Measurements from ENCODE around the gene WNT7B.

The WNT7B gene

DNA sequence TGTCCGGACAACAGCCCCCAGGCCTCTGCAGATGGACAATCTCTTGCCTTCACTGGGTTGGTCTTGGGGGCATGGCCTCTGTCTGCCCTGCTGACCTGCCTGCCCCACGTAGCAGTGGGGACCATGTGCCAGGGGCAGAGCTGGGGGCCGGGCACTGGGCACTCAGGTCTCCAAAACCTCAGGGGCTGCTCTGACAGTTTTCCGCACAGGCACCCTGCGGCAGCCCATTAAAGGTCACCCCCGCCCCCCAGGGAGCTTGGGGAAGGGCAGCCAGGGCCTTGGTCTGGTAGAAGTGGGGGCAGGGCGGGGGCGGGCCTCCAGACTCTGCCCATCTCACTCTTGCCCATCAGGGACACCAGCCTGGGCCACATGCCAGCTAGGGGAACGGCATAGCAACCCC lies 49.9 kb downstream of the WNT7B start:
- Histone ChIP-seq H3K27me3 (ENCODE audit: insufficient read depth, low read depth) (peaks cover 87% of the 10 kb centered on the region), H3K79me2 (ENCODE audit: insufficient read depth, low read depth) (no peaks in the 10 kb centered on the region), H4K20me1 (ENCODE audit: insufficient read depth) (no peaks in the 10 kb centered on the region), H3K4me3 (IDR thresholded peaks at IDR 0.05; ENCODE audit: insufficient read depth, low read depth, low read length) (no peak overlapping the region), H3K4me1 (ENCODE audit: low read depth, poor library complexity, severe bottlenecking) (no peaks in the 10 kb centered on the region), H3K36me3 (ENCODE audit: insufficient read depth) (no peaks in the 10 kb centered on the region), H2AFZ (ENCODE audit: low read depth) (no peak overlapping the region), H3K4me2 (no peak overlapping the region), H3K27ac (no peak overlapping the region), H3K9ac (no peak overlapping the region)
- TF ChIP-seq CTCF (conservative IDR thresholded peaks at IDR 0.05; ENCODE audit: low read depth, low read length), result no peak

GRCh38 chr22:45926433-45926832 lies 50.5 kb downstream of the WNT7B start:
- Histone ChIP-seq H3K79me2 (ENCODE audit: insufficient read depth, low read depth) (no peaks in the 10 kb centered on the region), H4K20me1 (ENCODE audit: insufficient read depth) (no peaks in the 10 kb centered on the region), H3K9ac (no peak overlapping the region), H3K27me3 (ENCODE audit: insufficient read depth, low read depth) (peaks cover 89% of the 10 kb centered on the region), H2AFZ (ENCODE audit: low read depth) (no peak overlapping the region), H3K4me2 (no peak overlapping the region), H3K36me3 (ENCODE audit: insufficient read depth) (no peaks in the 10 kb centered on the region), H3K4me1 (ENCODE audit: low read depth, poor library complexity, severe bottlenecking) (no peaks in the 10 kb centered on the region), H3K4me3 (IDR thresholded peaks at IDR 0.05; ENCODE audit: insufficient read depth, low read depth, low read length) (no peak overlapping the region), H3K27ac (no peak overlapping the region)
- TF ChIP-seq CTCF (conservative IDR thresholded peaks at IDR 0.05; ENCODE audit: low read depth, low read length), result no peak

DNA sequence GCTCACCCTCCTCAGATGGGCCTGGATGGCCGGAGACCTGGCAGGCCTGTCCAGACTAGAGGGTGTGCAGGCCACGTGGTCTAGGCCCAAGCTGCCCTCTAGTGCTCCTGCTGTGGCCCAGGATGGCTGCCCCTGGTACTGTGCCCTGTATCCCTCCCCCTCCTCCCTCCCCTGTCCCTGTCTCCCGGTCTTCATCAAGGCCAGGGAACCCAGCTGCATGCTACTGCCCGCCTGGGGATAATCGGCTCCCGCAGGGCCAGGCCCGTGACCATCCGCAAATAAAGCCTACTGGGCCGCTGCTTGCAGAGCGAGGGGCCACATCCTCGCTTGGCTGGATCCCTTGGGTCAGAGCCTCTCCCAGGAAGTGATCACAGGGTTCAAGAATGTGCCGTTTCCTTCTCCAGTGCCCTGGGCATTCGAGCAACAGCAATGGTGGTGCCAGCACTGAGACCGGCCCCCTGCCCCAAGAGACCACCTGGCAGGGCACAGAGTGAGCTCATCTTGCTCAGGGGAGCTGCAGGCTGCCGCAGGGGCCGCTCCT lies 51.1 kb downstream of the WNT7B start:
- Histone ChIP-seq H3K9ac (no peak overlapping the region), H3K4me3 (IDR thresholded peaks at IDR 0.05; ENCODE audit: insufficient read depth, low read depth, low read length) (no peak overlapping the region), H3K27ac (no peak overlapping the region), H2AFZ (ENCODE audit: low read depth) (no peak overlapping the region), H3K79me2 (ENCODE audit: insufficient read depth, low read depth) (no peaks in the 10 kb centered on the region), H3K4me2 (no peak overlapping the region), H3K27me3 (ENCODE audit: insufficient read depth, low read depth) (peaks cover 92% of the 10 kb centered on the region), H3K4me1 (ENCODE audit: low read depth, poor library complexity, severe bottlenecking) (no peaks in the 10 kb centered on the region), H3K36me3 (ENCODE audit: insufficient read depth) (no peaks in the 10 kb centered on the region), H4K20me1 (ENCODE audit: insufficient read depth) (no peaks in the 10 kb centered on the region)
- TF ChIP-seq CTCF (conservative IDR thresholded peaks at IDR 0.05; ENCODE audit: low read depth, low read length), result no peak

DNA sequence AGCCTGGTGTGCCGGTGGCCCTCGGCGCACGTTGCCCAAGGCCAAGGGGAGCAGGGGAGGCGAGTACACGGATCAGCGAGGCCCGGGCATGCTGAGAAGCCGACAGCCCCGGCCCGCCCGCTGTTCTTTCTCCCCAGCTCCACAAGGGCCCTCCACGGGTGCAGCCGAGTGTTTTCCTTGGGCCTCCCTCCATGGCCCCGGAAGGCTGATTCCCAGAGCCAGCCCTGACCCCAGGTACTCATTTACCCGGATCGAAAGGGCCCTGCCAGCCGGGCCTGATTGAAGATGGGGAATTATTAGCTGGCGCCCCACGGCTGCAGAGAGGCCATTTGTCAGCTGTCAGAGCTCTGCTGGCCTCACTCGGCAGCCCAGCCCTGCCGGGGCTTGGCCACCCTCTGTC lies 53.1 kb downstream of the WNT7B start:
- Histone ChIP-seq H3K79me2 (ENCODE audit: insufficient read depth, low read depth) (no peaks in the 10 kb centered on the region), H3K4me1 (ENCODE audit: low read depth, poor library complexity, severe bottlenecking) (no peaks in the 10 kb centered on the region), H3K4me3 (IDR thresholded peaks at IDR 0.05; ENCODE audit: insufficient read depth, low read depth, low read length) (no peak overlapping the region), H3K27me3 (ENCODE audit: insufficient read depth, low read depth) (peaks cover 86% of the 10 kb centered on the region), H4K20me1 (ENCODE audit: insufficient read depth) (no peaks in the 10 kb centered on the region), H3K27ac (no peak overlapping the region), H3K36me3 (ENCODE audit: insufficient read depth) (no peaks in the 10 kb centered on the region), H3K9ac (no peak overlapping the region), H2AFZ (ENCODE audit: low read depth) (no peak overlapping the region), H3K4me2 (no peak overlapping the region)
- TF ChIP-seq CTCF (conservative IDR thresholded peaks at IDR 0.05; ENCODE audit: low read depth, low read length), result no peak
